Liver (tissue), 9 donors: ENCODE measurements around the gene DMRTC2. TPM values are rescaled to one million over a fixed set of nuclear protein-coding genes. Genes with fewer than 3 reads are reported as not detected.

Experiments
- DNase-seq: peaks from one replicate; pipeline ENCODE4 v3.0.0-alpha.2; 2017; ENCODE audit warnings: low spot score
- H3K27ac ChIP-seq, 2 donors: one replicate each; pipeline ENCODE4 v1.7.0; 2013; ENCODE audit warnings: inconsistent platforms in 2 of 2, low read length in 2 of 2, control low read depth in 1 of 2, low read depth in 1 of 2, mild to moderate bottlenecking in 1 of 2
- H3K27me3 ChIP-seq, 4 donors: one replicate each; pipeline versions ENCODE4 v1.6.1 to v1.7.0; 2013; ENCODE audit warnings: low read length in 3 of 4, inconsistent platforms in 1 of 4, mild to moderate bottlenecking in 1 of 4, moderate library complexity in 1 of 4; ENCODE audit not compliant: control insufficient read depth in 4 of 4, insufficient read depth in 4 of 4
- H3K36me3 ChIP-seq, 4 donors: one replicate each; pipeline versions ENCODE4 v1.6.1 to v1.7.0; 2013; ENCODE audit warnings: low read length in 3 of 4, mild to moderate bottlenecking in 3 of 4, low read depth in 1 of 4, moderate library complexity in 1 of 4; ENCODE audit not compliant: control insufficient read depth in 4 of 4, insufficient read depth in 3 of 4
- H3K4me1 ChIP-seq, 4 donors: one replicate each; pipeline versions ENCODE4 v1.6.1 to v1.7.0; 2013; ENCODE audit warnings: low read length in 3 of 4, mild to moderate bottlenecking in 3 of 4, moderate library complexity in 1 of 4; ENCODE audit not compliant: control insufficient read depth in 4 of 4, insufficient read depth in 4 of 4
- H3K4me3 ChIP-seq, 3 donors: one replicate each; pipeline versions ENCODE4 v1.6.1 to v1.7.0; 2013; ENCODE audit warnings: low read length in 3 of 3, control low read depth in 1 of 3, low read depth in 1 of 3, mild to moderate bottlenecking in 1 of 3
- H3K9ac ChIP-seq, 2 donors: one replicate each; pipeline ENCODE4 v1.7.0; 2013; ENCODE audit warnings: low read length in 2 of 2, mild to moderate bottlenecking in 2 of 2, moderate library complexity in 2 of 2, control low read depth in 1 of 2, low read depth in 1 of 2
- H3K9me3 ChIP-seq, 4 donors: one replicate each; pipeline versions ENCODE4 v1.6.1 to v1.7.0; 2013; ENCODE audit warnings: low read length in 3 of 4; ENCODE audit not compliant: control insufficient read depth in 4 of 4
- EGR1 ChIP-seq, 2 donors: IDR thresholded peaks; 2 replicates each; pipeline ENCODE4 v1.6.1; 2016 to 2018; ENCODE audit warnings: antibody characterized with exemption in 2 of 2, low read depth in 2 of 2
- FOXA1 ChIP-seq: IDR thresholded peaks from 2 replicates; pipeline ENCODE4 v1.6.1; 2016; ENCODE audit warnings: antibody characterized with exemption
- FOXA2 ChIP-seq: IDR thresholded peaks from 2 replicates; pipeline ENCODE4 v1.6.1; 2016; ENCODE audit warnings: antibody characterized with exemption
- GABPA ChIP-seq, 2 donors: IDR thresholded peaks in 1 of 2; conservative IDR thresholded peaks in 1 of 2; 2 replicates each; pipeline ENCODE4 v1.6.1; 2016; ENCODE audit warnings: antibody characterized with exemption in 2 of 2, mild to moderate bottlenecking in 1 of 2, moderate library complexity in 1 of 2
- HNF4A ChIP-seq, 2 donors: conservative IDR thresholded peaks; 2 replicates each; pipeline ENCODE4 v1.6.1; 2016; ENCODE audit warnings: antibody characterized with exemption in 2 of 2, mild to moderate bottlenecking in 2 of 2
- HNF4G ChIP-seq: IDR thresholded peaks from 2 replicates; pipeline ENCODE4 v1.6.1; 2016; ENCODE audit warnings: antibody characterized with exemption
- JUND ChIP-seq, 2 donors: IDR thresholded peaks; 2 replicates each; pipeline ENCODE4 v1.6.1; 2016; ENCODE audit warnings: antibody characterized with exemption in 2 of 2
- NR2F2 ChIP-seq: IDR thresholded peaks from 2 replicates; pipeline ENCODE4 v1.6.1; 2016; ENCODE audit warnings: antibody characterized with exemption
- RAD21 ChIP-seq, 2 donors: IDR thresholded peaks; 2 replicates each; pipeline ENCODE4 v1.6.1; 2016; ENCODE audit warnings: antibody characterized with exemption in 2 of 2, mild to moderate bottlenecking in 2 of 2
- RXRA ChIP-seq, 2 donors: IDR thresholded peaks; 2 replicates each; pipeline ENCODE4 v1.6.1; 2017 to 2018; ENCODE audit warnings: antibody characterized with exemption in 2 of 2, mild to moderate bottlenecking in 1 of 2
- SP1 ChIP-seq: IDR thresholded peaks from 2 replicates; pipeline ENCODE4 v1.6.1; 2018; ENCODE audit warnings: antibody characterized with exemption, mild to moderate bottlenecking
- TAF1 ChIP-seq: conservative IDR thresholded peaks from 2 replicates; pipeline ENCODE4 v1.6.1; 2016; ENCODE audit warnings: antibody characterized with exemption, mild to moderate bottlenecking
- YY1 ChIP-seq: IDR thresholded peaks from 2 replicates; pipeline ENCODE4 v1.6.1; 2016; ENCODE audit warnings: antibody characterized with exemption, mild to moderate bottlenecking
- WGBS: extraction: QIAGEN DNeasy Blood & Tissue Kit; methylation state at CpG from one replicate; pipeline ENCODE4 v1.1.7; 2013; 5-methylcytosine and 5-hydroxymethylcytosine counted together
- polyA plus RNA-seq, 2 donors: library from polyadenylated mRNA; stranded (reverse) in 1 of 2; unstranded in 1 of 2; fragments of 200-250 nt in 1 of 2; fragments of >200 nt in 1 of 2; fragmentation: Nextera tagmentation in 1 of 2; extraction: Ambion mirVana in 1 of 2; gene quantifications; one replicate each; pipeline versions ENCODE4 v1.2.1 to v1.2.3, GENCODE V29; 2013 to 2015
- total RNA-seq, 2 donors: library from RNA; depleted of rRNA; stranded (reverse); fragments of >200 nt; gene quantifications; one replicate each; pipeline ENCODE4 v1.2.3, GENCODE V29; 2014
- TF ChIP-seq, protein P1 (sequence below): fragments of 150-350 bp; IDR thresholded peaks from 2 replicates; pipeline ENCODE4 v1.5.1; 2017; ENCODE audit warnings: improper control_type of control experiment, low read depth, low read length; ENCODE audit not compliant: missing input control
- TF ChIP-seq, protein P2 (sequence below): IDR thresholded peaks from 2 replicates; pipeline ENCODE4 v1.6.1; 2016; ENCODE audit warnings: antibody characterized with exemption
- TF ChIP-seq, protein P3 (sequence below): IDR thresholded peaks from 2 replicates; pipeline ENCODE4 v1.6.1; 2016; ENCODE audit warnings: antibody characterized with exemption, mild to moderate bottlenecking
- TF ChIP-seq, protein P4 (sequence below): IDR thresholded peaks from 2 replicates; pipeline ENCODE4 v1.6.1; 2016; ENCODE audit warnings: antibody characterized with exemption
- TF ChIP-seq, protein P5 (sequence below): IDR thresholded peaks from 2 replicates; pipeline ENCODE4 v1.6.1; 2016; ENCODE audit warnings: antibody characterized with exemption
- donor health status: healthy.
- donor health status: healthy.
- donor health status: healthy.
- donor health status: healthy.
- donor health status: healthy.

The DMRTC2 gene
- total and polyA plus RNA-seq, 4 donors = not detected

DNA sequence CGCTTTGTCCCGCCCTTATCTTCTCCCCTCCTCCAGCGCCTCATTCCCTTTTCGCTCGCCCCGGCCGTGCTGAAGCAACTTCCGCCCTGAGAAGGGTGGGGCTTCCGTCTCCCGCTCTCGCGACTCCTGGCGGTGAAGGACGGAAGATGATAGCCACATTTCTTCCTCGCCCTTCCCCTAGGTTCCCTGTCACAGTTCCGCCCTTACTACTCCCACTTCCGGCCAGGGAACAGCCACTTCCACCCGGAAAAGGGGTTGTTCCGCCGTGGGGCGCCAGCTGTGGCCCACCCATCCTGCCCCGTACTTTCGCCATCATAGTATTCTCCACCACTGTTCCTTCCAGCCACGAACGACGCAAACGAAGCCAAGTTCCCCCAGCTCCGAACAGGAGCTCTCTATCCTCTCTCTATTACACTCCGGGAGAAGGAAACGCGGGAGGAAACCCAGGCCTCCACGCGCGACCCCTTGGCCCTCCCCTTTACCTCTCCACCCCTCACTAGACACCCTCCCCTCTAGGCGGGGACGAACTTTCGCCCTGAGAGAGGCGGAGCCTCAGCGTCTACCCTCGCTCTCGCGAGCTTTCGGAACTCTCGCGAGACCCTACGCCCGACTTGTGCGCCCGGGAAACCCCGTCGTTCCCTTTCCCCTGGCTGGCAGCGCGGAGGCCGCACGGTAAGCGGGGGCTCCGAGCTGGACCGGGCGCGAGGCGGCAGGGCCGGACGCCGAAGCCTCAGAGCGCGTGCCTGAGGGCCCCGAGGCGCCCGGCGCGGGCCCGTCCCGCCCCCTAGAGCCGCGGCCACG, 15.0 kb downstream of the DMRTC2 start, which contains the start of gene RPS19:
Gene RPS19, plus strand, starts transcription at position 638 of the 801 bp plus-strand sequence. CDS start 520 bp downstream, outside the sequence.
- Histone ChIP-seq H3K4me1 (peaks cover 4 to 29% (median 24%) of the 10 kb centered on the region in 4 donors), H3K27me3 (no peaks in the 10 kb centered on the region), H3K9ac (peak within 1 kb of the TSS; percentile 69 to 88), H3K9me3 (no peaks in the 10 kb centered on the region), H3K27ac (peak within 1 kb of the TSS; percentile 99 to 100), H3K4me3 (peak within 1 kb of the TSS; percentile 70 to 92 (median 86)), H3K36me3 (peaks cover 9 to 33% (median 28%) of the 10 kb centered on the region in 4 donors)
- TF ChIP-seq NR2F2 (peak; percentile 99), FOXA1 (peak; percentile 5), GABPA (IDR thresholded peaks at IDR 0.05 in 1 of 2, conservative IDR thresholded peaks at IDR 0.05 in 1 of 2) (peak; percentile 92 to 98), EGR1 (IDR thresholded peaks at IDR 0.05; ENCODE audit: low read depth in 2 of 2) (peak; percentile 99), JUND (IDR thresholded peaks at IDR 0.05) (peak; percentile 50 to 79), SP1 (peak; percentile 96), YY1 (peak; percentile 90), FOXA2 (peak; percentile 5), HNF4A (conservative IDR thresholded peaks at IDR 0.05) (no peak), TAF1 (peak; percentile 80), HNF4G (no peak), RAD21 (IDR thresholded peaks at IDR 0.05) (peak in 1 of 2 donors; percentile 70), RXRA (IDR thresholded peaks at IDR 0.05) (peak; percentile 72 to 87)
- TF ChIP-seq, protein P1, sequence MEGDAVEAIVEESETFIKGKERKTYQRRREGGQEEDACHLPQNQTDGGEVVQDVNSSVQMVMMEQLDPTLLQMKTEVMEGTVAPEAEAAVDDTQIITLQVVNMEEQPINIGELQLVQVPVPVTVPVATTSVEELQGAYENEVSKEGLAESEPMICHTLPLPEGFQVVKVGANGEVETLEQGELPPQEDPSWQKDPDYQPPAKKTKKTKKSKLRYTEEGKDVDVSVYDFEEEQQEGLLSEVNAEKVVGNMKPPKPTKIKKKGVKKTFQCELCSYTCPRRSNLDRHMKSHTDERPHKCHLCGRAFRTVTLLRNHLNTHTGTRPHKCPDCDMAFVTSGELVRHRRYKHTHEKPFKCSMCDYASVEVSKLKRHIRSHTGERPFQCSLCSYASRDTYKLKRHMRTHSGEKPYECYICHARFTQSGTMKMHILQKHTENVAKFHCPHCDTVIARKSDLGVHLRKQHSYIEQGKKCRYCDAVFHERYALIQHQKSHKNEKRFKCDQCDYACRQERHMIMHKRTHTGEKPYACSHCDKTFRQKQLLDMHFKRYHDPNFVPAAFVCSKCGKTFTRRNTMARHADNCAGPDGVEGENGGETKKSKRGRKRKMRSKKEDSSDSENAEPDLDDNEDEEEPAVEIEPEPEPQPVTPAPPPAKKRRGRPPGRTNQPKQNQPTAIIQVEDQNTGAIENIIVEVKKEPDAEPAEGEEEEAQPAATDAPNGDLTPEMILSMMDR = peak; percentile 71
- TF ChIP-seq, protein P2, sequence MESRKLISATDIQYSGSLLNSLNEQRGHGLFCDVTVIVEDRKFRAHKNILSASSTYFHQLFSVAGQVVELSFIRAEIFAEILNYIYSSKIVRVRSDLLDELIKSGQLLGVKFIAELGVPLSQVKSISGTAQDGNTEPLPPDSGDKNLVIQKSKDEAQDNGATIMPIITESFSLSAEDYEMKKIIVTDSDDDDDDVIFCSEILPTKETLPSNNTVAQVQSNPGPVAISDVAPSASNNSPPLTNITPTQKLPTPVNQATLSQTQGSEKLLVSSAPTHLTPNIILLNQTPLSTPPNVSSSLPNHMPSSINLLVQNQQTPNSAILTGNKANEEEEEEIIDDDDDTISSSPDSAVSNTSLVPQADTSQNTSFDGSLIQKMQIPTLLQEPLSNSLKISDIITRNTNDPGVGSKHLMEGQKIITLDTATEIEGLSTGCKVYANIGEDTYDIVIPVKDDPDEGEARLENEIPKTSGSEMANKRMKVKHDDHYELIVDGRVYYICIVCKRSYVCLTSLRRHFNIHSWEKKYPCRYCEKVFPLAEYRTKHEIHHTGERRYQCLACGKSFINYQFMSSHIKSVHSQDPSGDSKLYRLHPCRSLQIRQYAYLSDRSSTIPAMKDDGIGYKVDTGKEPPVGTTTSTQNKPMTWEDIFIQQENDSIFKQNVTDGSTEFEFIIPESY = peak; percentile 99
- TF ChIP-seq, protein P3, sequence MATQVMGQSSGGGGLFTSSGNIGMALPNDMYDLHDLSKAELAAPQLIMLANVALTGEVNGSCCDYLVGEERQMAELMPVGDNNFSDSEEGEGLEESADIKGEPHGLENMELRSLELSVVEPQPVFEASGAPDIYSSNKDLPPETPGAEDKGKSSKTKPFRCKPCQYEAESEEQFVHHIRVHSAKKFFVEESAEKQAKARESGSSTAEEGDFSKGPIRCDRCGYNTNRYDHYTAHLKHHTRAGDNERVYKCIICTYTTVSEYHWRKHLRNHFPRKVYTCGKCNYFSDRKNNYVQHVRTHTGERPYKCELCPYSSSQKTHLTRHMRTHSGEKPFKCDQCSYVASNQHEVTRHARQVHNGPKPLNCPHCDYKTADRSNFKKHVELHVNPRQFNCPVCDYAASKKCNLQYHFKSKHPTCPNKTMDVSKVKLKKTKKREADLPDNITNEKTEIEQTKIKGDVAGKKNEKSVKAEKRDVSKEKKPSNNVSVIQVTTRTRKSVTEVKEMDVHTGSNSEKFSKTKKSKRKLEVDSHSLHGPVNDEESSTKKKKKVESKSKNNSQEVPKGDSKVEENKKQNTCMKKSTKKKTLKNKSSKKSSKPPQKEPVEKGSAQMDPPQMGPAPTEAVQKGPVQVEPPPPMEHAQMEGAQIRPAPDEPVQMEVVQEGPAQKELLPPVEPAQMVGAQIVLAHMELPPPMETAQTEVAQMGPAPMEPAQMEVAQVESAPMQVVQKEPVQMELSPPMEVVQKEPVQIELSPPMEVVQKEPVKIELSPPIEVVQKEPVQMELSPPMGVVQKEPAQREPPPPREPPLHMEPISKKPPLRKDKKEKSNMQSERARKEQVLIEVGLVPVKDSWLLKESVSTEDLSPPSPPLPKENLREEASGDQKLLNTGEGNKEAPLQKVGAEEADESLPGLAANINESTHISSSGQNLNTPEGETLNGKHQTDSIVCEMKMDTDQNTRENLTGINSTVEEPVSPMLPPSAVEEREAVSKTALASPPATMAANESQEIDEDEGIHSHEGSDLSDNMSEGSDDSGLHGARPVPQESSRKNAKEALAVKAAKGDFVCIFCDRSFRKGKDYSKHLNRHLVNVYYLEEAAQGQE = no peak
- TF ChIP-seq, protein P4, sequence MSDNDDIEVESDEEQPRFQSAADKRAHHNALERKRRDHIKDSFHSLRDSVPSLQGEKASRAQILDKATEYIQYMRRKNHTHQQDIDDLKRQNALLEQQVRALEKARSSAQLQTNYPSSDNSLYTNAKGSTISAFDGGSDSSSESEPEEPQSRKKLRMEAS = peak; percentile 100
- TF ChIP-seq, protein P5, sequence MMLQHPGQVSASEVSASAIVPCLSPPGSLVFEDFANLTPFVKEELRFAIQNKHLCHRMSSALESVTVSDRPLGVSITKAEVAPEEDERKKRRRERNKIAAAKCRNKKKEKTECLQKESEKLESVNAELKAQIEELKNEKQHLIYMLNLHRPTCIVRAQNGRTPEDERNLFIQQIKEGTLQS = peak; percentile 37
- DNase-seq = peak; percentile 99
- under 1% methylated on average over 76 of the region's 76 CpGs for WGBS
